T-helper 1 cell treated with Interleukin-12 subunit alpha and Interleukin-12 subunit beta and Interleukin-4 antibody, amounts not matched to agents 30 ng/mL and 1 ng/mL, for 36 hours (primary cell): Measurements from ENCODE around the gene MGST1. TPM values are rescaled to one million over a fixed set of nuclear protein-coding genes. Genes with fewer than 3 reads are reported as not detected.
"Not testable (repeated sequence)": the region's sequence is repeated elsewhere in the genome, so short reads cannot be mapped to it uniquely, and the experiment has no call there.

ENCODE experiments used
- intact Hi-C: fragments of 100-400 bp; cut with micrococcal nuclease; formaldehyde crosslinking; loops from one replicate; pipeline ENCODE4 v1.15.1; 2024
- total RNA-seq: library from RNA; stranded (reverse); gene quantifications from 2 replicates; pipeline ENCODE4 v1.2.3, GENCODE V29; 2022

The MGST1 gene
- total RNA-seq, 1 donor from 2014 or later = 0.27 TPM

DNA sequence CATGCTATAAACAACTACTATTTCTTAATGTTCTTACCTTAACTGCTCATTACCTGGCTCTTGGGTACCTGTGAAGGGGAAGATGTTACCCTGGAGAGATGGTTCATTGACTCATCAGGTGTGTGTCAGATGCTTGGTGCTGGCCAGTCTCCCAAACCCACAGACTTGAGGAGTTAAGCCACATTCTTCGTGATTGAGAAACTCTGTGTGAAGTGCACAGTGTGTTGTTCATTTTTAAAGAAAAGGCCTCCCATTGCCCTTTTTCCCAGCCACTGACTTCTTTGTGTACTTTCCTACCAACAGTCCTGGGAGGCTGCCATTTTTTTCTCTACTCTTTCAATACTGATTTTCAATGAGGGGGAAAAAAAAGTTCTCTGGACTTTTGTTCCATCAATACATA lies 3.2 kb downstream of the MGST1 start:
- intact Hi-C loops = no loop called here

DNA sequence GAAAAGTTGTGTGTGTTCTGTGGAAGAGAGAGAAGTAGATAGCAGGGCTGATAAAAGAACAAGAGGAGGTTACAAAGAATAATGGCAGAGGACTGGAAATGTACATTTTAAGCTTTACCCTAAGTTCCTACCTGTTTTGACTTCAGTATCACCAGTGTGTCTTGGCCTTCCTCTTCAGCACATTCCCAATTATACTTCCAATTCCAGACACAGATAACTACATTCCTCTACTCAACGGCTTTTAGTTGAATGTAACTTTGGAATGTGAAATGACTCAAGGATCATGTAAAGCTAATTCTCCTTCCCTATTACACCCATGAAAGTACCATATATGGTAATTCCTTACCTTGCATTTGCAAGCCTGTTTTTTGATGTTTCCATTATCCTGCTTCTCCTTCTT lies 5.0 kb downstream of the MGST1 start:
- intact Hi-C loops = no loop called here

- intact Hi-C loops = no loop called here
Observed at GRCh38 chr12:16358878-16359277, 11.4 kb downstream of the MGST1 start.

DNA sequence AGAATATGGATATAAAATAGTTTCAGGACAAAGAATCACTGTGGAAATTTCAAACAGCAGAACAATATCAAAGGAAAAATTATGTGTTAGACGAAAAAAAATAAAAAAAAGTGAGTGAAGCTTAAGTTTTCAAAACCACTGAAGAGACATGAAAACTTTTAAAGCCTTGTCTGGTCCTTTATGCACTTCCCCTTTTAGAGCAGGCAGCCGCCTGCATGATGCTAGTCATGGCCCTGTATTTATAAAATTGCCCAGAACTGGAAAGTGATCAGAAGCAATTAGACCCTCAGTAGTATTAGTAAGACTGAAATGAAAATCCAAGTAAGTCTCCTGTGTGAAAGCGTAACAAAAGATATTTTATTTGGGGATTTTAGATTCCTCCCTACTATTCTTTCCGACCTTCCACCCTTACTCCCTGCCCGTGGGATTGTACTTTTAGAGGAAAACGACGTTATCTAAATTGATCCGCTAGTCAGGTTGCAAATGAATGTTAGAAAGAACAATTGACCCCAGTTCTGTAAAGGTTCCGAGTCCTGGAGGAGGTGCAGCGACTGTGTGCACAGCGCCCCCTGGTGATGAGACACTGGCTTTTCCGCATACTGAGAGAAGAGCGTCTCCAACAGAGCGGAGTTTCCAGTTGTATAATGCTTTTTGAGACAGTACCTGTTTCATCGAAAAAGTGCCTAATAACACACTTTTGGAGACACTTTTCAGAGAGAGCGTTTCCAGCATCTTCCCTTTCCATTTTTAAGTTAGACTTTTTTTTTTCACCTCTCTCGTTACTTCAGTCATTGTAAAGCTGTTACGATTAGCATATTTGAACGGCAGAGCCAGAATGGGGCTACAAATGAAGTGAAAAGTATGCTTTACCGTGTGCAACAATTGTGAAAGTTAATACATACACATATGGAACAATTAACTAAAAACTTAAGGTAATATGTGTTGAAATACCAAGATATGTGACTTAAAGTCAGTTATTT lies 12.4 kb downstream of the MGST1 start:
- intact Hi-C loops = loop anchor here (10.0 kb wide), 1 partner anchor 285 kb away; no protein-coding TSS in a partner anchor

DNA sequence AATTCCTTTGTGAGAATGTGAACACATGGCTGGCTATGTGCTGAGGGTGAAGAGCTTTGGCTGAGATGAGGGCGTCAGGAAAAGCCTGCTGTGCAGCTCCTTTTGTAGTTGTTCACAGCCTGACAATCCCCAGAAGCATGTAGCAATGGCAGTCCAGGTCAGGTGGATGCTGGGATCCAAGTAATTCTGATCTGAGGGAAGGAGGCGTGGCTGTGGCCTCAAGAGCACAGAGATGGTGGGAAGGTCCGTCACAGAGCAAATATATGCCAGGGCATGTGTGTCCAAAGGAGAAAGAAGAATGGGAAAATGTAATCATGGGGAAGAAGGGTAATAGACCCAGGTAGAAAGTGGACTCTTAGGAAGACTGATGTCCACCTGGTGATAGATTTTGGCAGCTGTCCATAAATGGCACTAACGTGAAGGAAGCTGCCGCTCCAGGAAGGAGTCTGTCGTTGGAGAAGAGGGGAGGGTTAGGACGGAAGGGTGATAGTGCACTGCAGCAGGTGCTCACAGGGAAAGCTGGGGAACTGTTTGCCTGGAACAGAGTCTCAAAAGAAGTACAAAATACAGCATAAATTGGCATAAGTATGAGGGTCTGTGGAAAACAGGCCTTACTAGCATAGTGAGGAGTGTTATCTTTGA lies 13.8 kb downstream of the MGST1 start:
- intact Hi-C loops = loop anchor here (10.0 kb wide), 1 partner anchor 286 kb away; no protein-coding TSS in a partner anchor

GRCh38 chr12:16362550-16362949 lies 15.1 kb downstream of the MGST1 start:
- intact Hi-C loops = loop anchor here (10.0 kb wide), 1 partner anchor 288 kb away; no protein-coding TSS in a partner anchor

- intact Hi-C loops = loop anchor here (5.0 to 10.0 kb wide), 2 partner anchors 294 to 1747 kb away; no protein-coding TSS in a partner anchor
Observed at GRCh38 chr12:16369156-16369555, 21.7 kb downstream of the MGST1 start.

DNA sequence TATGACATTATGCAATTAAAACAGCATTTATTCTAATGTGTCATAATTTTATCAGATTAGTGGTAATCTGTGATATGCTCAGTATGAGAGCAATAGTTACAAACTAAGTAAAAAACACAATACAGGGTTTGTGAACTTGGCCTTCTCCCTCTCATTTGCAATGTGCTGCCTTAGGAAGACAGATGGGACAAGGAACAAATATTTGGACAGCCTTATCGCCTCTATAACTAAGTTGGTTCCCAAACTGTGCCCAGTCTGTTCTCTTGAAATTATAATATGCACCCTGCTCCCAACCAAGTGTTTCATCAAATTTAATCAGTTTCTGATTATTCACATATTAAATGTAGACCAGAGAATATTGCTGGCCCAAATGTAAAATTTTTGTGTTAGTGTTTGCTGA lies 22.7 kb downstream of the MGST1 start:
- intact Hi-C loops = no loop called here

- intact Hi-C loops = not testable (repeated sequence)
Observed at GRCh38 chr12:16382652-16383312, 35.3 kb downstream of the MGST1 start.

- intact Hi-C loops = no loop called here
Observed at GRCh38 chr12:16384732-16385131, 37.3 kb downstream of the MGST1 start.

DNA sequence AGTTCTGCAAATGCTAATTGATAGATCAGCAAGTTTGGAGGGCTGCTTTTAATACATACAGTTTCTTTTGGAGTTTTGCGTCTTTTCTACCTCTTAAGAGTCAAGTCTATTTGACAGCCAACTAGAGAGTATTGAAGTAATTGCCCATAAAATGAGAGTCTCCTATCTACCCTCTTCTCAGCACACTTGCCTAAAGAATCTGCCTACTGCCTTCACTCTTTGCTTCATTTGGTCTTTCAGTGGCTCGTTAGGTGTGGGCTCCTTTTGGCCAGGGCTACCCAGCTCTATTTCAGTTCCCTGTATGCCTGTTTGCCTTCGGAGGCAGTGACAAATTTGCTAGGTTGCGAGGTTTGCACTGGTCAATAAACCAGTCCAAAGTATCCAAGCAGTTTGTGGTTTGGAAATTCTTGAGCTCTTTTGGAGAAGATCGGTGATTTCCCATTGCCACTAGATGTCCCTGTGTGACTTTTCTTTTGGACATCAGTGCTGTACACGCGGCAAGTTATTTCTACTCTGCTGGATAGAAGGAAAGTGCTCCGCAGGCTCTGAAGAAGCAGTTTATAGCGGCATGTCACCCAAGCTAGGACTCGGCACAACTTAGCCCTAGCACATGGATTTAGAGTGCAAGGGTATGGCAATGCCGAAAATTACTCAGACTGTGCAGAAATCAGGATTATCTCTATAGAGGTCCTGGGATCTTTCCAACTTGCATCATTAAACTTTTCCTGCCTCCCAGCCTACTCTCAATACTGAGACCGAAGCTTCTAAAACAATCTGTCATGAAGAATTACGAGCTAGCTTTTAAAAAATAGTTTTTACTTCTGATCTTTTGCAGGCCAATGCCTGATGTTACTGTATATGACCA lies 38.6 kb downstream of the MGST1 start:
- intact Hi-C loops = no loop called here

DNA sequence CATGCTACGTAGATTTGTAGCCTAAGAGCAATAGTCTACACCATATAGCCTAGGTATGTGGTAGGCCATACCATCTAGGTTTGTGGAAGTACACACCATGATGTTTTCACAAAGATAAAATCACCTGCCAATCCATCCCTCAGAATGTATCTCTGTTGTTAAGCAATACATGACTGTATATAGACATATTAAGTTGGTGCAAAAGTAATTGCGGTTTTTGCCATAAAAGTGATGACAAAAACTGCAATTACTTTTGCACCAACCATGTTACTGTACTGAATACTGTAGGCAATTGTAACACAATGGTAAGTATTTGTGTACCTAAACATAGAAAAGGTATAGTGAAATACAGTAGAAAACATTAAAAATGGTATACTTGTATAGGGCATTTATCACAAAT lies 40.5 kb downstream of the MGST1 start:
- intact Hi-C loops = no loop called here

DNA sequence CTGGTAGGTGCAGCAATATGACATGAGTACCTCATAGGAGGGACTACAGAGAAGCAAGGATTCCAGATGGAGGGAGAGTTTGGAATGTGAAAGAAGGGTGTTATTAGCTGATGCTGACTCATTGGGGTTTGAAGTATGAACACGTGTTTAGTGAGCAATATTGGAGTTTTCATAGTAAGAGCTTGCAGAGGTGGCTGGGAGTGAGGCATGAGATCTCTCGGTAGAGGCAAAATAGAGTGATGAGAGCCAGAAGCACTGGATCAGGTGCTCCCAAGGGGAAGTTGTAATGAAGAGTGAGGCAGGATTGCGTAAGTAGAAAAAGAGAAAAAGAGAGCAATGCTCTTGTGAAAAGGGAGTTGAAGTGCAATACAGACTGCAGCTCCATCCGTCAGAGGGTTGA lies 42.1 kb downstream of the MGST1 start:
- intact Hi-C loops = no loop called here

DNA sequence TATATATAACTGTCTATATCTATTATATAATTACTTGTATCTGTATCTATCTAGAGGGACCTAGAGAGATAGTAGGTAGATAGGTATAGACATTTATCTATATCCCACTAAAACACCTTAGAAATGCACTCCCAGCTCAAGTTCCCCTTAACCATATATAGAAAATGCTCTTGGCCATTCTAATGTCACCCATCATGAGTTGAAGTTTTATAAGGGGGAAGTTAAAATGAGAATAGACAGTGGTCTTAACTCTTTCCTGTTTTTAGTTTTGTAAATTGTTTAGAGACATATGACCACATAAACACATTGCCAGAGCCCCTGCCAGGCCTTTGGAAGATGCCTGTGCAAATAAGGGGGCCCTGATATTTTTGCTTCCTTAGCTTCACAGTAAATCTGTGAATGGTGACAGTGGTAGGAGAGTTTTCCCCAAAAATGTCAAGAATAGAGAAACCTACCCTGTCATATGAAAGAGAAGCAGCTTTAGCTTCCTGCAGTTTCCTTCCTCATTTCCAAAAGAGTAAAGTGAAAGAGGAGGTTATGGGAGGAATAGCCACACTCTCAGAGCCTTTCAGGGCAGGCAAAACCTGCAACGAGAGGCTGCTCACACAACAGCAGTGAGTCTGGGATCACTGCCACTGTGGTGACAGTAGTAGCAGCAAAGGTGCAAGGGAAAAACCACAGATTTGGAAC lies 45.5 kb downstream of the MGST1 start:
- intact Hi-C loops = no loop called here

DNA sequence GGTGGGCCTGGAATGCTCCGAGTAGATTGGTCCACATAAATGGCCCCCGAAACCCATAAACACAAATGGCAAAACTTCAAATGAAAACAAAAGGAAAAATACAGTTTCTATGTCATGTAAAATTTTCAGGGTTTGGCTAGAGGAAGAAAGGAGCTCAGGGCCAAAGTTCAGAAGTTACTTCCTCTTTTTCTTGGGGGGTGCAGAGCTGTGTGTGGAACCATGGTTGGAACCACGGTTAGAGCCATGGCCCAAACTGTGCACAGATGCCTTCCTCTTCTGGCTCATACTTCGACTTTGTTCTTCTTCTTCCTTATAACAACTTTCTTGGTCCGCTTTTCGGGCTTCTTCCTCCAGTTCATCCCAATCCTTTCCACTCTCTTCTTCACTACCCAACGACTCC lies 51.7 kb downstream of the MGST1 start:
- intact Hi-C loops = no loop called here

DNA sequence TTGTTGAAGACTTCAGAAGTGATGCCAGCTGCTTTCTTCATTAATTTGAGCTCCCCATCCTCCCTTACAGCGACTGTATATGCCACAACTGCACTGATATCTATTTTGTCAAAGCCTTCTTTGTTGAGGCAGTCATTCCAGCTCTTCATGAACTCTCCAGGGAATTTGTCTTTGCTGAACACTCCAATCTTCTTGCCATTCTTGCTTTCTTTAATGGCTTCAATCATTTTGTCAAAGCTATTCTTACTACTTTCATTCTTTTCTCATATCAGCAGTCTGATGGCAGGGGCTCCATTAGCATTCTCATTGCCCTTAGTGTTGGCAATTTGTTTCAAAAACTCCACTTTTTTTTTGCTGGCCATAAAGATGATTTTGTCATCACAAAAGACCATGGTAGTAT lies 54.4 kb downstream of the MGST1 start:
- intact Hi-C loops = not testable (repeated sequence)

DNA sequence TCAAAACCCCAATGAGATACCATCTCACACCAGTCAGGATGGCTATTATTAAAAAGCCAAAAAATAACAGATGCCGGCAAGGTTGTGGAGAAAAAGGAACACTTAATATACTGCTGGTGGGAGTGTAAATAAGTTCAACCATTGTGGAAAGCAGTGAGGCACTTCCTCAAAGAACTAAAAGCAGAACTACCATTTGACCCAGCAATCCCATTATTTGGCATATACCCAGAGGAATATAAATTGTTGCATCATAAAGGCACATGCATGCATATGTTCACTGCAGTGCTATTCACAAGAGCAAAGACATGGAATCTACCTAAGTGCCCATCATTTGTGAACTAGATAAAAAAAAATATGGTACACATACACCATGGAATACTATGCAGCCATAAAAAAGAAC lies 59.9 kb downstream of the MGST1 start:
- intact Hi-C loops = no loop called here
